Cardiac septum (tissue), 1 donor: ENCODE measurements around the gene CD300H. TPM values are rescaled to one million over a fixed set of nuclear protein-coding genes. Genes with fewer than 3 reads are reported as not detected.

ENCODE experiments used
- DNase-seq: peaks from one replicate; pipeline ENCODE4 v3.0.0-alpha.2; 2020; ENCODE audit warnings: low spot score
- intact Hi-C: fragments of 100-400 bp; cut with DNase I; formaldehyde crosslinking; loops from one replicate; pipeline ENCODE4 v1.14.0; 2022
- total RNA-seq: library from RNA; stranded (reverse); fragmentation: NEBNext Ultra II Directional; extraction: Animal tissue kit (Norgen Biotek cat#: 25700); gene quantifications from one replicate; pipeline ENCODE4 v1.2.1, GENCODE V29; 2021
- donor health status: DM: no; HTN: no; CAD: no.

The CD300H gene
- total RNA-seq, 1 donor from 2014 or later, result not detected

DNA sequence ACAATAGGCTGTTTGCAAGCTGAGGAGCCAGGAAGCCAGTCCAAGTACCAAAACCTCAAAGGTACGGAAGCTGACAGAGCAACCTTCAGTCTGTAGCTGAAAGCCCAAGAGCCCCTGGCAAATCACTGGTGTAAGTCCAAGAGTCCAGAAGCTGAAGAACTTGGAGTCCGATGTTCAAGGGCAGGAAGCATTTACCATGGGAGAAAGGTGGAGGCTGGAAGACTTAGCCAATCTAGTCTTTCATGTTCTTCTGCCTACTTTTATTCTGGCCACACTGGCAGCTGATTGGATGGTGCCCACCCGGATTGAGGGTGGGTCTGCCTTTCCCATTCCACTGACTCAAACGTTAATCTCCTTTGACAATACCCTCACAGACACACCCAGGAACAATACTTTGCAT, 51.4 kb downstream of the CD300H start:
- intact Hi-C loops, result no loop called here
- no peak for DNase-seq

- no peak for DNase-seq
These were observed 52.5 kb downstream of the CD300H start for GRCh38 chr17:74514632-74515334.

GRCh38 chr17:74513987-74514631, 53.2 kb downstream of the CD300H start:
- DNase-seq, result no peak
- intact Hi-C loops, result no loop called here

More at GRCh38 chr17:74514632-74515334, 52.5 kb downstream of the CD300H start:
- intact Hi-C loops, result no loop called here

DNA sequence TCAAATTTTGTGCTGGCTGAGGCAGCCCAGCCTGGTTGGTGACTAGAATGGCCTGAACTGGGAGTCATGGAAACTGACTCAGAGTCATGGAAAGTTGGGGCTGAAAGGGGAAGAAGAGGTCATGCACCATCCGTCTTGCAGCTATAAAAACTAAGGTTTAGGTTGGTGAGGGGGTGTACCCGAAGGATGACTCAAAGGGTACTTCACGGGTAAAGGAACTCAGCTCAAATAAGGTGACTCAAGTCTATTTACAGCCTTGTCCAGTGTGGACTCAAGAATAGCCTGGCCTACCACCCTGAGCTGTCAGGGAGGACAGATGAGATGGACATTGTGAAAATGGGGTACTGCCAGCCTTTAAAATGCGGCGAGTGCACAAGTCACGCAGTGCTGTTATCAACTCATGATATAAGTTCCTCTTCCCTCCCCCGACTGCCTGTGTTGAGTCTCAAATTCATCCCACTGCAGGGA, 54.7 kb downstream of the CD300H start:
- DNase-seq, result no peak
- intact Hi-C loops, result no loop called here

DNA sequence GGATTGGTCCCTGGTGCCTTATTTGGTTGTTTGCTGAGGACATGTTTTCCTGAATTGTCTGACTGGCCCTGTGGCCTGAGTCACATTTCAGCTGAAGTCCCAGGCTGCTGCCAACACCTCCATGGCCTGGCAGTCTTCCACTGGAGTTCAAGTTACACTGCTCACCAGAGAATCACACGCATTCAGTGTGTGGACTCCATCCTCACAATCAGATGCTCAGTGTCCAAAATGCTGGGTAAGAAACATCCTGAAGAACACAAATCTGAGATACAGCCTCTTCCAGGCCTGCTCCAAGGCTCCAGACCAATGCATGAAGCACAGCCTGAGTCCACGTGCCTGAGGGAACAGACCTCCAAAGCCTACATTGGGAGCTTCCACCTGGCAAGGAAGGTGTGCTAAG, 55.3 kb downstream of the CD300H start:
- DNase-seq, result no peak
- intact Hi-C loops, result no loop called here

Other genes with a start within 250 kb of the CD300H start
- gene KIF19, start 241.3 kb downstream of the CD300H start, total RNA-seq, result 0.08 TPM
- gene BTBD17, start 205.6 kb downstream of the CD300H start, total RNA-seq, result not detected
- gene GPR142, start 200.0 kb downstream of the CD300H start, total RNA-seq, result 0.16 TPM
- gene GPRC5C, start 135.4 kb downstream of the CD300H start, total RNA-seq, result 31.7 TPM
- gene CD300A, start 100.9 kb downstream of the CD300H start, total RNA-seq, result 2.6 TPM
- gene CD300LB, start 36.0 kb downstream of the CD300H start, total RNA-seq, result not detected
- 0.24 TPM for gene CD300C, start 21.4 kb downstream of the CD300H start, total RNA-seq
- not detected for gene CD300LD, start 24.8 kb upstream of the CD300H start, total RNA-seq
- gene CD300E, start 56.2 kb upstream of the CD300H start, total RNA-seq, result 0.67 TPM
- gene CD300LF, start 145.4 kb upstream of the CD300H start, total RNA-seq, result 0.46 TPM
- gene RAB37, start 169.7 kb upstream of the CD300H start, total RNA-seq, result 0.94 TPM
- 10.1 TPM for gene NHERF1, start 181.1 kb upstream of the CD300H start, total RNA-seq
- gene NAT9, start 208.8 kb upstream of the CD300H start, total RNA-seq, result 27.6 TPM